Measurements from ENCODE around the gene C11orf21. TPM values are rescaled to one million over a fixed set of nuclear protein-coding genes. Genes with fewer than 3 reads are reported as not detected.
"Not testable (repeated sequence)": the region's sequence is repeated elsewhere in the genome, so short reads cannot be mapped to it uniquely, and the experiment has no call there.

The C11orf21 gene
- total RNA-seq, 1 experiment from 2014 or later = not detected

DNA sequence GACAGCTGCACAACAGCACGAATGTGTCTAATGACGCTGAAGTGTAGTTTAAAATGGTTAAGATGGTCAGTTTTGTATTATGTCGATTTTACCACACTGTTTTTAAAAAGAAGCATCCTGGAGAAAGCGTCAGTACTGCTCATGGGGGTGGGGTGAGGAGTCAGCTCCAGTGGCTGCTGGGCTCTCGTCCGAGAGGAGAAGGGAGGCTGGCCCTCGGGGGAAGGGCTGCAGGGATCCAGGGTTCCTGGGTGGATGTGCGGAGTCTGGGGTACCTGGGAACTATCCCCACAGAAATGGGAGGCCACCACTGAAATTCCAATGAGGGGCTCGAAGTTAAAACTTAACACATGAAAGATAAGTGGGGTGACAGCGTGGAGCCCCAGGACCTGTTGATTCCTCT is 11.9 kb downstream of the C11orf21 start:
- in situ Hi-C loops (cut with HindIII; ENCODE audit: low pct_unique_long_range_greater_than_20kb, low sequenced_read_pairs) = no loop called here
- DNase-seq (ENCODE audit: low read depth, low spot score) = no peak

DNA sequence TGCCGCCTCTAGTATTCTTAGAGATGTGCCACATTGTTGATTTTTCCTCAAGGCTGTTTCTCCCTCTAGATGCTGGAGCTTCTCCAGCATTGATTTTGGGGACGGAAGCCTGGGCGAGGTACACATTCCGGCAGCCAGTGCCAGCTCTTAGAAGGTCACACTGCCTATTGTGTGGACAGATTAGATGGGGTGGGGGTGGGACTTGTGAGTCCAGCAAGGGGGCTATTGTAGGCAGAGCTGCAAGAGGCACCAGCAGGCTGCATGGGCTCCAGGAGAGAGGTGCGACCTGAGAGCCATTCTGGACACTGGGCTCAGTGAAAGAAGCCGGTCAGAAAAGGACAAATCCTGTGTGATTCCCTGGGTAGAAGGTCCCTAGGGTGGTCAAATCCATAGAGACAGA is 12.4 kb downstream of the C11orf21 start:
- in situ Hi-C loops (cut with HindIII; ENCODE audit: low pct_unique_long_range_greater_than_20kb, low sequenced_read_pairs) = no loop called here
- no peak for DNase-seq (ENCODE audit: low read depth, low spot score)

DNA sequence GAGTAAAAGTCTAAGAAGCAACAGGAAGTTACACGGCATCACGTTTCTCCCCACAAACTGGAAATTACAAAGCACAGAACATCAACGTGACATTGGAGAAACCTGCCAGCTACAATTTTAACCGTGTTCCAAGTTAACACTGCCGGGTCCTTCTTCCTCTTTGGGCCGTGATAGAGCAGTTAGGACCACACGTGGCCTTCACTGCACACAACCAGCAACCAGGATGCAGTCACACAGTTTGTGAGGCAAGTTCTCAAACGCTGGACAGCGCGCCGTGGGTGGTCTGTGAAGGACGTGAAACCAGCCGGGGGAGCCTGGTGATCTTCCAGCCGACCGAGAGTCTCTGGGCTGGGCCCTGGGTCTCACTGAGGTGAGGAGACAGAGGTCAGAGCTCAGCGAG is 14.6 kb downstream of the C11orf21 start:
- in situ Hi-C loops (cut with HindIII; ENCODE audit: low pct_unique_long_range_greater_than_20kb, low sequenced_read_pairs) = no loop called here
- DNase-seq (ENCODE audit: low read depth, low spot score) = no peak

DNA sequence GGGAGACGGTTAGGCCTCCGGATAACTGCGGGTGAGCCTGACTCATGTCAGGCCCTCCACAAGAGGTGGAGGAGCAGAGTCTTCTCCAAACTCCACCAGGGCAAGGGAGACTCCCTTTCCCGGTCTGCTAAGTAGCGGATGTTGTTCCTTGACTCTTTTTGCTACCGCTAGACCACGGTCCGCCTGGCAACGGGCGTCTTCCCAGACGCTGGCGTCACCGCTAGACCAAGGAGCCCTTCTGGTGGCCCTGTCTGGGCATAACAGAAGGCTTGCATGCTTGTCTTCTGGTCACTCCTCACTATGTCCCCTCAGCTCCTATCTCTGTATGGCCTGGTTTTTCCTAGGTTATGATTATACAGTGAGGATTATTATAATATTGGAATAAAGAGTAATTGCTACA is 15.4 kb downstream of the C11orf21 start:
- in situ Hi-C loops (cut with HindIII; ENCODE audit: low pct_unique_long_range_greater_than_20kb, low sequenced_read_pairs); DNase-seq (ENCODE audit: low read depth, low spot score): not testable (repeated sequence)

DNA sequence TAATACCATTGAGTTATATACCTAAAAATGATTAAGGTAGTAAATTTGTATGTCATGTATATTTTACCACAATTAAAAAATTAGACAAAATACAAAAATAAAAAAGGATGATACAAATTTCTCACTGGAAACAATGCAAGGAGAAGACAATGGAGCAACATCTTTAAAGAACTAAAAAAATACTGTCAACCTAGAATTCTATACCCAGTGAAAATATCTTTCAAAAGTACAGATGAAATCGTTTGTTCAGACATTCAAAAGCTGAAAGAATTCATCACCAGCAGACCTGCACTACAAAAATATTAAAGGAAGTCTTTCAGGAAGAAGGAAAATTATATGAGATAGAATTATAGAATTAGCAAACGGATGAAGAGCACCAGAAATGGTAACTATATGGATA is 21.5 kb downstream of the C11orf21 start:
- no peak for DNase-seq (ENCODE audit: low read depth, low spot score)
- in situ Hi-C loops (cut with HindIII; ENCODE audit: low pct_unique_long_range_greater_than_20kb, low sequenced_read_pairs) = no loop called here

DNA sequence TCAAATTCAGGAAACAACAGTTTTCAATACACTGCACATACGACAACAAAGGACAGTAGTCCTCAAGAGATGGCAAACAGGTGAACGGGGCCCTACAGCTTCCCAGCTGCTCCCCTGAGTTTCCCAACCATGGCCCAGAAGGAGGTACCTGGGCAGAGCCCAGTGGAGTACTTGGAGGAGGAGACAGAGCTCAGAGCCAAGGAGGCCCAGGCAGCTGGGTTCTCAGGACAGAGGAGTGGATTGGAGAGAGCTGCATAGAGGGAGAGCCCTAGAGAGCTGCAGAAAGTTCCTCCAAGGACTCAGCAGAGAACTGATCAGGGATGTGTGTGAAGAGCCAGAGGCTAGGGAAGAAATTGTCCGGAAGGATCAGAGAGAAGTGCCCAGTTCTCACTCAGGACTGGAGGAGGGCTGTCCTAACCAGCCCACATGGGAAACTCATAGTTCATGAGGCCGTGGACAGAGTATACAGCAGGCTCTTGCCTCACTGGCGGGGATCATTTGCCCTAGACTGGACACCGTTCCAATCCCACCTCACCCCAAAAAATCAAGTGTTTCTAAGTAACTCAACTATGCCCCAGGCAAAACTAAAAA is 23.7 kb downstream of the C11orf21 start:
- in situ Hi-C loops (cut with HindIII; ENCODE audit: low pct_unique_long_range_greater_than_20kb, low sequenced_read_pairs) = no loop called here
- DNase-seq (ENCODE audit: low read depth, low spot score) = no peak

DNA sequence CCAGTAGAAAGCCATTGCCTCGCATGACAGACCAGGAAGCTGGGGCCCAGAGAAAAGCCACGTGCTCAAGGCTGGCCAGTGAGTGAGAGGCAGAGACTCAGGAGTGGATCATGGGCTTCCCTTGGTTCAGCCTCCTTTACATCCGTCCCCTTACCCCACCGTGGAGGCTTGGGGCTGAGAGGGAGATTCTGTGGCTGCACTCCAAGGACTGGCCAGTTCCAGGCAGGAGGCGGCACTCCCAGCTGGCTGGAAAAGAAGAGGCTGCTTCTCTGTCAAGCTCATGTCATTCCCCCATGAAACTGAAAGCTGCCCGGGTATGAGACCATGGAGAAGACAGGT is 24.7 kb downstream of the C11orf21 start:
- in situ Hi-C loops (cut with HindIII; ENCODE audit: low pct_unique_long_range_greater_than_20kb, low sequenced_read_pairs) = no loop called here

DNA sequence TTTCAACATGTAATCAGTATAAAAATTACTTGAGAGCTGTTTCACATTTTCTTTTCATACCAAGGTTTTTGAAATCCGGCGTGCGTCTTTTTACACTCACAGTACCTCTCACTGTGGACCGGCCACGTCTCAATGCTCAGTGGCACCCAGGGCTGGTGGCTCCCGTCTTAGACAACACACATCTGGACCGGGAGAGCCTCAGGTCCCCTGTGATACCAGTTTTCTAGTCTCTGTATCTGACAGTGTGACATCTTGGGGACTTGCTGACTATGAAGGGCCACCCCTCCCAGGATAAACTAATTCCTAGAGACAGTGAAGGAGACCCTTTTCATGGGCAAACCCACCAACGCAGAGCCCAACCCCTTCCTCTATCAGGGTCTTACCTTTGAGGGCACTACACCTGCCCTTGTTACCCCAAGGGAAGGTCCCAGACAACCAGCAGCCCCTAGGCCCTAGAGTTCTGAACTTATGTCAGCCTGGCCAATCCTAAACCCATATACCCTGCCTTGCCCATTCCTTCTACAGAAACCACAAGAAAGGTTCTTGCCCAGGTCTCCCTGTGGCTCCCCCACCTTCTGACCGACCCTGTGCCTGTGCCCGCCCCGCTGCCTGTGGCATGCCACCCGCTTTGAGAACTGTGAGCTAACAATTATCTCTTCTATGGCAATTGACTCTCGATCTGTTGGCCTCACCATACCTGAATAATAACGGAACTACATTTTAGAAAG is 25.3 kb downstream of the C11orf21 start:
- in situ Hi-C loops (cut with HindIII; ENCODE audit: low pct_unique_long_range_greater_than_20kb, low sequenced_read_pairs) = no loop called here
- DNase-seq (ENCODE audit: low read depth, low spot score) = no peak

More for the DNA sequence above, 24.7 kb downstream of the C11orf21 start:
- DNase-seq (ENCODE audit: low read depth, low spot score) = no peak

DNA sequence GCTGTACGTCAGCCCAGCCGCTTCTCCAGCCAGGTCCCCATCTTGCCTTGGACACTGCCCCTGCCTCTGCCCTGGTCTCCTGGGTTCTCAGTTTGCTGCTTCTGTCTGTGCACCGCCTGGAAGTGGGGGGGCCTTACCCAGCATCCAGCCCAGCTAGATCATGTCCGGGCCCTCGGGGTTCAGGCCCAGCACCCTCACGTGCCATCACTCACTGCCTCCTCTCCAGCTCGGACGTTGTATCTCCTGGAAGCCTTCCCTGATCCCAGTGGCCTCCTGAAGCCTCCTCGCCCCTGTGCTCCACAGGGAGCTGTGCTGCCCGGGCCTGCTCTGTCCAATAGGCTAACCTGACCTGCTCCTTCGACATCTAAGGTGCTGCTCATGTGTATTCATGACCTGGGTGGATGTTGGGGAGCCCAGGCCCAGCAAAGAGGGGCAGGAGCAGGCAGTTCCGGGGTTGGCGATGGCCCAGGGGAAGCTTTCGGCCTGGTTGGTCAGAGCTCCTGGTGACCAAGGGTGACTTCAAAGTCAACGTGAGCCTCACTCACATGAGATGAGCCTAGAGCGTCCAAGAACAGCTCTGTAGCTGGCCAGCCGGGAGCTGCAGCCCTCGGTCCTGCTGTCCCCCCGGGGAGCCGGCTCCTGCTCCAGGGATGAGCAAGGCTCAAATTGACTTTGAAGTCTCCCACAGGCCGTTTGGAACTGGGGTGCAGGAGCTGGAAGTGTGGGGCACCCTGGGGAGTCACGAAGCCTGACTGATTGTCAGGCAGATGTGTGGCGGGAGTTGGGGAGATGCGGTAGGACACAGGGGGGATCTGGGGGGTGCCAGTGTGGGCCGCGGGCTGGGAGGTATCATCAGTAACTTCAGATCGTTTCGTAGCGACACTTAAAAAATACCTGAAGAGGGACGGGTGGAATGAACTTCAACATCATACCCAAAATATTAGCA is 26.1 kb downstream of the C11orf21 start:
- DNase-seq (ENCODE audit: low read depth, low spot score) = no peak
- in situ Hi-C loops (cut with HindIII; ENCODE audit: low pct_unique_long_range_greater_than_20kb, low sequenced_read_pairs) = no loop called here

DNA sequence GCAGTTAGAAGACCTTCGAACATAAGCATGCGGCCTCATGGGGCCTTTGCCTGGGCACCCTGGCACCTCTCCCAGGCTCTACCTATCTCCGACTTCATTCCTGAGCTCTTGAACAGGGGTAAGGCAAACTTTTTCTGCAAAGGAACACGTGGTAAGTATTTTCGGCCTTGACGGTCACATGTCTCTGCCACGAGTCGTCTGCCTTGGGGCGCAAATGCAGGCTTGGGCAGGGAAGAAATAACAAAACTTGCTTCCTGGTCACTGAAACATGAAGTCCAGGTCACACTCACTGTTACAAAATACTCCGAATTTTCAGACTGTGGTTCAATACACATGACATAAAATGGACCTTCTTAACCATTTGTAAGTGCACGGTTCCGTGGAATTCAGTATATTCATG is 27.9 kb downstream of the C11orf21 start:
- DNase-seq (ENCODE audit: low read depth, low spot score) = no peak
- in situ Hi-C loops (cut with HindIII; ENCODE audit: low pct_unique_long_range_greater_than_20kb, low sequenced_read_pairs) = no loop called here

DNA sequence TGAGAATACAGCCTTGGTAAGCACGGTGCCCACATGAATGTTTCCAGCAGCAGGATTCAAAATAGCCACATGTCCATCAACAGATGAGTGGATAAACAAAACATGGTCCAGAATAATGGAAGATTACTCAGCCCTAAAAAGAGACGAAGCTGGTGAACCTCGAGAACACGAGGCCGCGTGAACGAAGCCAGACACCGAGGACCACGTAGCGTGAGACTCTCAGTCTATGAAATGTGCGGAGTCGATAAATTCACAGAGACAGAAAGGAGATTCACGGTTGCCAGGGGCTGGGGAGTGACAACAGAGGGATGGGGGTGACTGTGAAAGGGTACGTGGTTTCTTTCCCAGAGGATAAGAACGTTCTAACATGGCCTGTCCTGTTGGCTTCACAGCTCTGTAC is 28.4 kb downstream of the C11orf21 start:
- DNase-seq (ENCODE audit: low read depth, low spot score) = no peak
- in situ Hi-C loops (cut with HindIII; ENCODE audit: low pct_unique_long_range_greater_than_20kb, low sequenced_read_pairs) = no loop called here

DNA sequence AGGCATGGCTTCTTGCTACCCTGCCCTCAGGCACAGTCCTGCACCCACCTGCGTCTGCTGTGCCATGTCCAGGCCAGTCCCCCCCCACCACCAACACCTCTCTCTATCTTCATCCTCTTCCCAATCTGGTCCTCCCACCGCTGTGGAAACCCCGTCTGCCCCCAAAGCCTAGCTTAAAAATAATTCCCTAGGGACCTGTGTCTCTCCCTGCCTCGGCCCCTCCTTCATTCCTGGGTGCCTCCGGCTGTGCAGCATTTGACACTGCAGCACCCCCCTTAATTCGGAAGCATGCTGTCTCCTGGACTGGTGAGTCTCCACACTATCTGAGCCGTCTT is 28.8 kb downstream of the C11orf21 start:
- in situ Hi-C loops (cut with HindIII; ENCODE audit: low pct_unique_long_range_greater_than_20kb, low sequenced_read_pairs) = no loop called here
- no peak for DNase-seq (ENCODE audit: low read depth, low spot score)

DNA sequence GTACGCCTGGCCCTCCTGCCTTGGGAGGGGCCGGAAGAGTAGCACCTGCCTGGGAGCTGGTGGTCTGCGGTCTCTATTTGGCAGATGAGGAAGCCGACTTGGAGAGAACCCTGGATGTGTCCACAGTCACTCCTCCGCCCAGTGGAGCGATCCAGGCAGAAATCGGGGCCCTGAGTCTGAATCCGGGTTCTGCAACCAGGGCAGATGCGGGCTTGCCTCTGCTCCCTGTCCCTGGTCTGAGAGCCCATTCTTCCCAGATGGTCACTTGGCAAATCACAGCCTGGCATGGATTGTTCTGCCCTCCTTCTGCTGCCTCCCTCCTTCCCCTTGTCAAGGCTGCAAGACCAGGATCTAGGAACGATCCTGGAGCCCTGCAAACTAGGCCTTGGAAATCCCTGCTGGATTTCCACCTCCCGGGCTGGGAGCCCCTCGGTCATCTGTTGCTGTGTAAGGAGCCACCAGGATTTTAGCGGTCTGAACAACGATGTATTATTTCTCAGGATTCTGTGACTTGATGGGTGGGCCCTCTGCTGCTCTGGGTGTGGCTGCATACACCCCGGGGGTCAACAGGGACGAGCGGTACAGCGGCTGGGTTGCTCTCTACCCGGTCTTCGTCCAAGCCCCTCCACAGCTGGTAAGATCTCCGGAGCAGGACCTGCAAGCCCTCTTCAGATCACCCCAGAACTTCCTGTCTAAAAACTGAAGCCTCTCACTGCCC is 29.3 kb downstream of the C11orf21 start:
- DNase-seq (ENCODE audit: low read depth, low spot score) = no peak
- in situ Hi-C loops (cut with HindIII; ENCODE audit: low pct_unique_long_range_greater_than_20kb, low sequenced_read_pairs) = no loop called here

DNA sequence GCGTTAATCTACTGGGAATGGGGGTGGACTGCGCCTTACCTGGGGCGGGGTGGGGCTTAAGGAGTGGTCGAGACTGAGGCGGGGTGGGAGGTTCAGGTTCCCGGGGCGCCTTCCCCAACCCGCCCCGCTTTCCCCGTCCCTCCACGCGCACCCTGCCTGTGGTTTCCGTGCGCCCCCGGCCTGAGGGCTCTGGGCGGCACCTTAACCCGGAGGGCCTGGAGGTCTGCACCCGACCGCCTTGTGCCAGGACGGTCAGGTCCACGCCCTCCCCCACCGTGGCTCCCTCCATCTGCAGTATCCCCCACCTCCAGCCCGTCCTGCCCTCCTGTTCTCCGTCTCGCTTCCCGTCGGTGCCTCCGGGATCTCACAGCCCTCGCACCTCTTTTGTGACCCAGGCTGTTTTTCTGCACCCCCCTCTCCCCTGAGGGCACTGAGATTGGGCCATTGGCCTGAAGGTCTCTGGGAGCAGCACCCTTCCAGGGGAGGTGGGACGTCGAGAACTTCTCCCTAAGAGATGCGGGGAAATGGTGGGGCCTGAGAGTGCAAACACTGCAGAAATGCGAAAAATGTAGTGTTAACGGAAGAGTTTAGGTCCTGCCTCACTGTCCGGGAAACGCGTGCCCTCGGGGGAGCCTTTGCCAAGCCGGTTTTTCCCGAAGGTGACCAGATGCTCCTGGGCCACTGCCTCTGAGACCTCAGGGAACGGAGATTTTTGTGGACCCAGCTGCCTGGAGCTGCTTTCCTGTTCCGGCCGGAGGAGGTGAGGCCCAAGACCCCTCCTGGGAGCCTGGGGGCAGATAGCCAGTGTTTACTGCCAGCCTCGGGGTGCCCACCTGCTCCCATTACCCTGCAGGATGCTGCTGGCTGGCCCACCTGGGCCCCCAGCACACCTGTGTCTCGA is 30.1 kb downstream of the C11orf21 start:
- no peak for DNase-seq (ENCODE audit: low read depth, low spot score)
- in situ Hi-C loops (cut with HindIII; ENCODE audit: low pct_unique_long_range_greater_than_20kb, low sequenced_read_pairs) = no loop called here

DNA sequence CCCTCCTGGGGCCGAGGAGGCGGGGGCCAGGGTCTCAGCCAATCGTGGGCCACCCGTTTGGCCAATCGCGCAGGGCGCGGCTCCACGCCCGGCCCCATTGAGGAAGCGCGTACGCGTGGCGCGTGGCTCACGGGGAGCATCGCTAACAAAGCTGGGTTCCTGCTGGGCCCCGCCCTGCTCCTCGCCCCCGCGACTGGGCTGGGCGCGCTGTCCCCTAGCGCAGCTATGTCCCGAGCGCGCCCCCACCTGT is 30.7 kb downstream of the C11orf21 start:
- in situ Hi-C loops (cut with HindIII; ENCODE audit: low pct_unique_long_range_greater_than_20kb, low sequenced_read_pairs) = no loop called here
- DNase-seq (ENCODE audit: low read depth, low spot score) = no peak

DNA sequence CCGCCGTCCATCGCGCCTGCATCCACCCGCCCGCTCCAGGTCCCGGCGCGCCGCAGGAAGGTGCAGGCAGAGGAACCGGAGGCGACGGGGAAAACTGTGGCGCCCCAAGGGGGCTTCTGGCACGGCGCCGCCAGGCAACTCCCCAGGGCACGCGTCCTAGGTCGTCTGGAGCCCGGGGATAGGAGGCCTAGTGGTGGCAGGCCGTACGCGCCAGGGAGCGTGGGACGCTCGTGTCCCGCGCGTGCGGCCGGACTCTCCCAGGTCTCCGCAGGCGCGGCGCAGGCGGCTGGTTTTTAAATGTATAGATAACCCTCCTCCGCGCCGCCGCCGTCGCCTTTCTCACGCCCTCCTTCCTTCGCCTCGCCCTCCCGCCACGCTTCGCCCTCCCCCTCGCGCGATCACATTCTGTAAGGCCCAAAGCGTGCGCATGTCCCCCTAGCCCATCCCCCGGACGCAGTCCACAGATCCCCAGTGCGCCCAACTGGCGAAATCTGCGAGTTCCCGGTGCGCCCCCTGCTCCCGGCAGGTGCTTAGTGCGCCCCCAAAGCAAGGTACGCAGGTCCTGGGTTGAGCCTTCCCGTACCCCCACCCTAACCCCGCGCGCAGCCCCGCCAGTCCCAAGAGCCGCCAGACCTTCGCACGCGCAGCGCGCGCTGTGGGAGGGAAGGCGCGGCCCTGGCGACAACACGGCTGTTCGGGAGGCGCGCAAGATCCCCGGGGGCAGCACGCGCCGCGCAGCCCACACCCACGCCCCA is 31.2 kb downstream of the C11orf21 start, which contains the start of gene ASCL2:
Gene ASCL2, minus strand, starts transcription at position 267 of the 755 bp plus-strand sequence. Its CDS starts 256 bp downstream, at position 11.
- in situ Hi-C loops (cut with HindIII; ENCODE audit: low pct_unique_long_range_greater_than_20kb, low sequenced_read_pairs) = no loop called here
- no peak for DNase-seq (ENCODE audit: low read depth, low spot score)

Data from SK-MEL-5 (cell line).